GM18861 (cell line): ENCODE data around the gene KCNK5.

Source experiments
- ATAC-seq: cut with Tn5 transposase; IDR thresholded peaks from one replicate; pipeline ENCODE4 v1.9.1; 2021; ENCODE audit not compliant: unreplicated experiment

KCNK5 gene

GRCh38 chr6:39199231-39199940 lies 29.9 kb downstream of the KCNK5 start:
- ATAC-seq: no peak

- no peak for ATAC-seq
These were observed 30.7 kb downstream of the KCNK5 start for GRCh38 chr6:39198528-39198927.

- no peak for ATAC-seq
These were observed 31.3 kb downstream of the KCNK5 start for GRCh38 chr6:39197922-39198500.

GRCh38 chr6:39197521-39197920 lies 31.8 kb downstream of the KCNK5 start:
- no peak for ATAC-seq

GRCh38 chr6:39196673-39197091 lies 32.6 kb downstream of the KCNK5 start:
- no peak for ATAC-seq

DNA sequence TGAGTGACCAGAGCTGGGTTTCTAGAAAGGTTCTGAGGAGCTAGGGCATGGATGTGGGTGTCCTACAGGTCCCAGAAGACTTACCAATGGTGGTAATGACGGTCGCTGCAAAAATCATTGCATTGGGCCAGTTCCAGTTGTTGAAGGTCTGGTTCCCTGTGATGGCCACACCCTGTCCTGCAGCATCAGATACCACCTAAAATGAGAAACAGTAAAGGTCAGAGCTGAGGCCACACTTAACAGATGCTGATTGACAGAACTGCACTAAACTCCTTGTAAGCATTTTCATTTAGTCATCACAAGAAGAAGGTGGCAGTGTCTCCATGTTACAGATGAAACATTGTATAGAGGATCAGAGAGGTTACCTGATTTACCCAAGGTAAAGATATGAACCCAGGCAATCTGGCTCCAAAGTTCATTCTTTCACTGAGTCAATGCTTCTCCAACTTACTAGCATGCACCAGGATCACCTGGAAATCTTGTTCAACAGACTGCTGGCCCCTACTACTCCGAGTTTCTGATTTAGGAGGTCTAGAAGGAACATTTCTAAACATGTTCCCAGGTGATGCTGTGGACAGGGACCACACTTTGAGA lies 33.4 kb downstream of the KCNK5 start:
- ATAC-seq: no peak

- ATAC-seq: no peak
These were observed 34.8 kb downstream of the KCNK5 start for GRCh38 chr6:39194466-39194865.

GRCh38 chr6:39193201-39193791 lies 36.0 kb downstream of the KCNK5 start:
- ATAC-seq: no peak

GRCh38 chr6:39192736-39193135 lies 36.5 kb downstream of the KCNK5 start:
- no peak for ATAC-seq

DNA sequence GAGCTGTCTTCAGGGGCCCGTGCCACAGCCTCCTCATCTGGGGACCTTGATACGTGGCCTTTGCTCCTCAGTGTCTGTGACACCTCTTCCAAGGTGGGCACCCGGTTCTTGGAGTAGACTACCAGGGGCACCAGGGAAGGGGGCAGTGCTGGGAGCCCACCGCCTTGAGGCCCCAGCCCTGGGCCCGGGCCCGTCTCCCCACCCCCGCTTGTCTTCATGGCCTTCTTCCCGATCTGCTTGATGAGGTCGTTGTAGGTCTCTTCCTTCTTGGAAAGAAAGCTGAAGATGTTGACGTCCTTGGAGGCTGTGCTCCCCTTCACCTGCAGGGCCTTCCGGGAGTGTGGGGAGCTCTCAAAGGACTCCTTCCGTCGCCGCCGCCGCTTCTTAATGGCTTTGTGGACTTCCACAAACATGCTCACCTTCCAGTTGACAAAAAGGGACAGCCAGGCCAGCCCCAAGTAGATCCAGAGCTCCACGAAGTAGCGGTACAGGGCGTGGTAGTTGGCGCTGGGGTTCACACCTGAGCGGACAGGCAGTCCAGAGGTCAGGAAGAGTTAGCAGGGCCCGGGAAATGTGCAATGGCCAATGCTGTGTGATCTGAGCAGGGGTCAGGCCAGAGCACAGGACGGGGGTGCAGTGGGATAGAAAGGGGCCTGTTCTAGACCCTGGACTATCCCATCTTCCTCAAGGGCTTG lies 37.9 kb downstream of the KCNK5 start:
- ATAC-seq: no peak

DNA sequence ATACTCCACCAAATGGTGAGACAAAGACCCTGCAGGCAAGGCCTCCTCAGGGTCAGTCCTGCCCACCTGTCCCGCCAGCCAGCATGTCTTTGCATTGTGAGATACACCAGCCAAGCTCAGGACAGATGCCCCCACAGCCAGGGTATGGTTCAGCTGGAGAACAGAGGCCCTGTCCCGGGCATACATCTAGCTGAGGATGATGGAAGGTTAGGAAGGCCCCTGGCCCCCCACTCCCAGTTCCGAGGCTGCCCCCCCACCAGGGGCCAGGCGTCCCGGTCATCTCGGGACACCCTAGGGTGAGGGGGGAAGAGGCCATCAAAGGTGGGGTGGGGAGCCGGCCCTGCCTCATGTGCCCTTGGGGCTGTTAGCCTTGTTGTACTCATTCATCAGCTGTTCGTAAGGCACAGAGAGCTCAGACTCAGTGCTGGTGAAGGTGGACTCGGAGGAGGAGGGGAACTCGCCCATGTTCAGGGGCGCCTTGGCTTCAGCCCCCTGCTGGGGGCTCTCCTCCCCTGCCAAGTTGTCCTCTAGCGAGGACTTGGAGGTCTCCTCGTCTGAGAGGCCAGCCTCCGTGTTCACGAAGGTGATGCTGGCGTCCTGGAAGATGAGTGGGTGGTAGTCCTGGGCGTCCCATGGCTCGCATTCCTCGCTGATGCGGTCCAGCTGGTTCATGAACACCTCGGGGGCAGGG lies 38.6 kb downstream of the KCNK5 start:
- no peak for ATAC-seq

GRCh38 chr6:39189915-39190544 lies 39.2 kb downstream of the KCNK5 start:
- ATAC-seq: peak; percentile 52

- ATAC-seq: no peak
These were observed 40.1 kb downstream of the KCNK5 start for GRCh38 chr6:39189131-39189530.

DNA sequence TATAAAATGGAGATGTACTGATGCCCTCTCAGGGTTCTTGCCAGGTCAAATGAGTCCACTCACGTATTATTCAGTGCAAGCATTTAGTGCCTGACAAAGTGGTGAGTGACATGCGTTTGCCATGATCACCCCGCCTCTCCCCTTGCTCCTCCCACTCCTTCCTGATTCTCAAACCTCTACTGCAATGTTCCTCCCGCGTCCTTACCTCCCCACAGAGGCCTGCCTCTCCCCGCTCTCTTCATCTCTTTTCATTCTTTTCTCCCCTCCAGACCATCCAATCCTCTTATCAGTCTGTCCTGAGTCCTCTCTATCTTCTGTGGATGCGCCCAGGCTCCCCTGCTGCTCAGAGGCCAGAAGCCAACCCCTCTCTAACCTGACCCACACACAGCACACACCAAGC lies 40.7 kb downstream of the KCNK5 start:
- no peak for ATAC-seq

DNA sequence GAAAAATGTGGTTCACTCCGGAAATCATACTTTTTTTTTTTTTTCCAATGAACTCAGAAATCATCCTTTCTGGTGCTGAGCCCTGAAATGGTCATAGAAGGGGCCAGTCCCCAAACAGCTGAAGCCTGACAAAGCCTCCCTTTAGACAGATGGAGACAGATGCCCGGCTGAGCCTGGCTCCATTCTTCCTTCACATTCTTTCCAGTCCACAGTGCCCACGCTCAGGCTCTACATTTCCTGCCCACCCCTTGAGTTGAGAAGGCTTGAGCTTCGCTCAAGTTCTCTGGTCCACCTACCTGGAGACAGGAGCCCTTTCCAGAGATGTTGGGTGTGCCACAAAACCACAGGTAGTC lies 41.2 kb downstream of the KCNK5 start:
- ATAC-seq: no peak

GRCh38 chr6:39184906-39185580 lies 44.2 kb downstream of the KCNK5 start:
- ATAC-seq: no peak

DNA sequence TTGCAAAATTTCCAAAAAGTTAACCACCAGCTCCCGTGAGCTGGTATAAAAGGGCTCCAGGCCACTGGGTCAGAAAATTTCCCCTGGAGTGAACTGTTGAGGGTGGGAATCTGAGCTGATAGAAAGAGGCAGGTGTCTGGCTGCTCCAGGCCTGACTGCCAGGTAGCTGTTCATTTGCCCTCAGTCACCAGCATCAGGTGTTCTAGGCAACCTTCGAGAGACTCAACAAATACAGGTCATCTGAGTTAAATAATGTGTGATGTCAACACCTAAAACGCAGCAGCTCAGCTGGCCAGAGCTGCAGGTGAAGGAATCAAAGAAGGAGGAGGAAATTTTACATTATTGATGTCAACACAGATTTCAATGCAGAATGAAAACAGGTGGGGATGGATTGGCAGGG lies 46.7 kb downstream of the KCNK5 start:
- no peak for ATAC-seq

- no peak for ATAC-seq
These were observed 47.4 kb downstream of the KCNK5 start for GRCh38 chr6:39181826-39182225.

- no peak for ATAC-seq
These were observed 47.9 kb downstream of the KCNK5 start for GRCh38 chr6:39181333-39181732.

GRCh38 chr6:39178804-39179203 lies 50.5 kb downstream of the KCNK5 start:
- no peak for ATAC-seq
